Natural killer cell (primary cell): ENCODE results near the gene DSCAML1. TPM values are rescaled to one million over a fixed set of nuclear protein-coding genes. Genes with fewer than 3 reads are reported as not detected.
A peak's percentile ranks its signal among the peaks of the same experiment; 100 is the strongest.

Source experiments
- ATAC-seq, 3 donors: fragments of 150-1000 bp in 2 of 3; fragments of 200-7000 bp in 1 of 3; cut with Tn5 transposase; 1 replicate in 1 of 3; 2 replicates in 2 of 3; pipeline ENCODE4 v1.10.0; 2021; ENCODE audit warnings: mild to moderate bottlenecking in 2 of 3, moderate library complexity in 2 of 3
- DNase-seq, 2 donors: peaks; one replicate each; pipeline versions ENCODE4 v3.0.0 to v3.0.0-alpha.2; 2013 to 2021; ENCODE audit warnings: mixed read lengths in 1 of 2
- H3K27ac ChIP-seq: one replicate; pipeline ENCODE4 v1.5.1; 2013; ENCODE audit warnings: mild to moderate bottlenecking, low read length
- H3K27me3 ChIP-seq: one replicate; pipeline ENCODE4 v1.6.1; 2013; ENCODE audit warnings: low read length; ENCODE audit not compliant: control insufficient read depth, insufficient read depth
- H3K36me3 ChIP-seq: one replicate; pipeline ENCODE4 v1.6.1; 2013; ENCODE audit warnings: low read length; ENCODE audit not compliant: control insufficient read depth, insufficient read depth
- H3K4me1 ChIP-seq: one replicate; pipeline ENCODE4 v1.6.1; 2013; ENCODE audit warnings: low read length; ENCODE audit not compliant: control insufficient read depth, insufficient read depth
- H3K4me3 ChIP-seq: one replicate; pipeline ENCODE4 v1.5.1; 2013; ENCODE audit warnings: low read length
- H3K9me3 ChIP-seq: one replicate; pipeline ENCODE4 v1.6.1; 2013; ENCODE audit warnings: low read length; ENCODE audit not compliant: control insufficient read depth, insufficient read depth
- H3K27ac Mint-ChIP-seq, 2 donors: one replicate each; pipeline ENCODE4 v1.8.0; 2022; ENCODE audit warnings: mild to moderate bottlenecking in 2 of 2, mixed read lengths in 2 of 2, moderate library complexity in 1 of 2
- H3K27me3 Mint-ChIP-seq, 2 donors: one replicate each; pipeline ENCODE4 v1.8.0; 2022; ENCODE audit warnings: low read depth in 2 of 2, mixed read lengths in 2 of 2
- H3K36me3 Mint-ChIP-seq: one replicate; pipeline ENCODE4 v1.8.0; 2022; ENCODE audit warnings: mixed read lengths
- H3K4me1 Mint-ChIP-seq, 2 donors: one replicate each; pipeline ENCODE4 v1.8.0; 2022; ENCODE audit warnings: mixed read lengths in 2 of 2
- H3K4me3 Mint-ChIP-seq: one replicate; pipeline ENCODE4 v1.8.0; 2022; ENCODE audit warnings: mild to moderate bottlenecking, moderate library complexity, mixed read lengths
- H3K9me3 Mint-ChIP-seq, 2 donors: one replicate each; pipeline ENCODE4 v1.8.0; 2022; ENCODE audit warnings: mixed read lengths in 2 of 2
- whole genome bisulfite sequencing: methylation state at CpG from one replicate; pipeline ENCODE4 v1.1.7; 2013; ENCODE audit warnings: missing lambda C conversion rate; ENCODE audit not compliant: insufficient coverage; 5-methylcytosine and 5-hydroxymethylcytosine counted together
- intact Hi-C: fragments of 100-400 bp; cut with micrococcal nuclease; formaldehyde crosslinking; loops from one replicate; pipeline ENCODE4 v1.14.2; 2022
- total RNA-seq, 4 donors: library from RNA; stranded (reverse); fragments of 120-200 nt in 1 of 4; gene quantifications; one replicate each; pipeline versions ENCODE4 v1.2.3 to v1.2.4, GENCODE V29; 2013 to 2022
- TF ChIP-seq, protein P1 (sequence below): fragments of 200-600 bp; IDR thresholded peaks from one replicate; pipeline ENCODE4 v1.8.0; 2022; ENCODE audit warnings: antibody characterized with exemption

DSCAML1 gene
- total RNA-seq, 3 donors from 2014 or later (not counting 1 experiment from before 2014, with no cell fraction given) = 0.66 TPM; not detected in 2

DNA sequence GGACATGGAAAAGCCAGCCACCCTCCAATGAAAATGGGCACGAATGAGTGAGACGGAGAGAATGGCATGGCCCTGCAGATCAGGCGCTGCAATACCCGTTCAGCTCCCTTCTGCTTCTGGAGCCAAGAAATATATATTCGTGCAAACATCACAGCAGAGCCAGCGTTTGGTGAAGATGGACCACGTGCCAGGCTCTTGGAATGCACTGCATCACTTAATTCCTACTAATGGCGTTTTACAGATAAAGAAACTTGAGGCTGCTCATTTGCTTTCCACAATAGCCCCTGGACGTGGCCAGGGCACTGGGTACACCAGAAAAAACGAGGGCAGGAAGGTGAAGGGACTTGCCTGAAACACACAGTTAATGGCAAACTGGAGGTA is 29.2 kb upstream of the DSCAML1 start:
- no peak overlapping the region for H3K4me3 ChIP-seq
- peaks cover 2% of the 10 kb centered on the region for H3K27me3 ChIP-seq
- intact Hi-C loops = no loop called here
- no peak overlapping the region for H3K27ac ChIP-seq
- no peak overlapping the region for H3K4me3 Mint-ChIP-seq
- no peaks in the 10 kb centered on the region for H3K9me3 ChIP-seq
- H3K9me3 Mint-ChIP-seq = no peaks in the 10 kb centered on the region
- peaks cover 10 to 45% of the 10 kb centered on the region in 2 donors for H3K4me1 Mint-ChIP-seq
- TF ChIP-seq, protein P1, sequence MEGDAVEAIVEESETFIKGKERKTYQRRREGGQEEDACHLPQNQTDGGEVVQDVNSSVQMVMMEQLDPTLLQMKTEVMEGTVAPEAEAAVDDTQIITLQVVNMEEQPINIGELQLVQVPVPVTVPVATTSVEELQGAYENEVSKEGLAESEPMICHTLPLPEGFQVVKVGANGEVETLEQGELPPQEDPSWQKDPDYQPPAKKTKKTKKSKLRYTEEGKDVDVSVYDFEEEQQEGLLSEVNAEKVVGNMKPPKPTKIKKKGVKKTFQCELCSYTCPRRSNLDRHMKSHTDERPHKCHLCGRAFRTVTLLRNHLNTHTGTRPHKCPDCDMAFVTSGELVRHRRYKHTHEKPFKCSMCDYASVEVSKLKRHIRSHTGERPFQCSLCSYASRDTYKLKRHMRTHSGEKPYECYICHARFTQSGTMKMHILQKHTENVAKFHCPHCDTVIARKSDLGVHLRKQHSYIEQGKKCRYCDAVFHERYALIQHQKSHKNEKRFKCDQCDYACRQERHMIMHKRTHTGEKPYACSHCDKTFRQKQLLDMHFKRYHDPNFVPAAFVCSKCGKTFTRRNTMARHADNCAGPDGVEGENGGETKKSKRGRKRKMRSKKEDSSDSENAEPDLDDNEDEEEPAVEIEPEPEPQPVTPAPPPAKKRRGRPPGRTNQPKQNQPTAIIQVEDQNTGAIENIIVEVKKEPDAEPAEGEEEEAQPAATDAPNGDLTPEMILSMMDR = no peak
- no peaks in the 10 kb centered on the region for H3K36me3 Mint-ChIP-seq
- no peaks in the 10 kb centered on the region for H3K36me3 ChIP-seq
- DNase-seq = no peak
- 76% methylated on average over 10 of the region's 10 CpGs for WGBS
- peaks cover 7 to 12% of the 10 kb centered on the region in 2 donors for H3K27me3 Mint-ChIP-seq
- no peak for ATAC-seq
- no peak overlapping the region for H3K27ac Mint-ChIP-seq
- peaks cover 79% of the 10 kb centered on the region for H3K4me1 ChIP-seq

DNA sequence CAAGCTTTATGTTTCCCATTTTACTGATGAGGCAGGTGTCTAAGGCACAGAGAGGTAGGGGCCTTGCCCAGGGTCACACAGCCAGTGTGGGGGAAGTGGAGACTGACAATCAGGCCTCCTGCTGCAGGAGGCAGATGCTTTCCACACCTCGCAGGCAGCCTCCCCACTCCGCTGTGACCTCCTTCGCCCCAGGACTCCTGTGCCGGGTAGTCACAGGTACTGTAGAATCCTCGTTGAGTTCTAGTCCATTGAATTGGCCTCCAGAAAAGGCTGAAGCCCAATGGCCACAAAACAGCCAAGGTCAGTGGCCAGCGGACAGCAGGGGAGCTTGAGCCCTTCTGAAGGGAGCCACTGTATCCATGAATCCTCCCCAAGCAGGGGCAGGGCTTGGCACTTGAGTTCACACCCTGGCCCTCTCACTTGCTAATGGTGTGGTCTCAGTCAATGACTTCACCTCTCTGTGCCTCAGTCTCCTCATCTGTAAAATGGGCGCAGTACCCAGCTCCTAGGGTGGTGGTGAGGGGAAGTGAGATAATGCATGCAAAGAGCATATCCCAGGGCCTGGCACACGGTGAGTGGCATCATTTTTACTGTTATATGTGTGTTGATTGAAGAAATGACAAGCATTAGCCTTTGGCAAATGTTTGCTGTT is 28.6 kb upstream of the DSCAML1 start:
- Histone ChIP-seq H3K36me3 (no peaks in the 10 kb centered on the region), H3K27me3 (peaks cover 2% of the 10 kb centered on the region), H3K27ac (no peak overlapping the region), H3K9me3 (no peaks in the 10 kb centered on the region), H3K4me1 (peaks cover 74% of the 10 kb centered on the region), H3K4me3 (no peak overlapping the region)
- 94% methylated on average over 8 of the region's 8 CpGs for WGBS
- Mint-ChIP-seq H3K4me1 (peaks cover 10 to 41% of the 10 kb centered on the region in 2 donors), H3K27ac (peak overlapping the region in 1 of 2 donors; percentile 57), H3K27me3 (peaks cover 4 to 12% of the 10 kb centered on the region in 2 donors), H3K36me3 (no peaks in the 10 kb centered on the region), H3K9me3 (no peaks in the 10 kb centered on the region), H3K4me3 (no peak overlapping the region)
- DNase-seq (no peak), ATAC-seq (no peak)
- TF ChIP-seq, protein P1 = no peak
- intact Hi-C loops = no loop called here

DNA sequence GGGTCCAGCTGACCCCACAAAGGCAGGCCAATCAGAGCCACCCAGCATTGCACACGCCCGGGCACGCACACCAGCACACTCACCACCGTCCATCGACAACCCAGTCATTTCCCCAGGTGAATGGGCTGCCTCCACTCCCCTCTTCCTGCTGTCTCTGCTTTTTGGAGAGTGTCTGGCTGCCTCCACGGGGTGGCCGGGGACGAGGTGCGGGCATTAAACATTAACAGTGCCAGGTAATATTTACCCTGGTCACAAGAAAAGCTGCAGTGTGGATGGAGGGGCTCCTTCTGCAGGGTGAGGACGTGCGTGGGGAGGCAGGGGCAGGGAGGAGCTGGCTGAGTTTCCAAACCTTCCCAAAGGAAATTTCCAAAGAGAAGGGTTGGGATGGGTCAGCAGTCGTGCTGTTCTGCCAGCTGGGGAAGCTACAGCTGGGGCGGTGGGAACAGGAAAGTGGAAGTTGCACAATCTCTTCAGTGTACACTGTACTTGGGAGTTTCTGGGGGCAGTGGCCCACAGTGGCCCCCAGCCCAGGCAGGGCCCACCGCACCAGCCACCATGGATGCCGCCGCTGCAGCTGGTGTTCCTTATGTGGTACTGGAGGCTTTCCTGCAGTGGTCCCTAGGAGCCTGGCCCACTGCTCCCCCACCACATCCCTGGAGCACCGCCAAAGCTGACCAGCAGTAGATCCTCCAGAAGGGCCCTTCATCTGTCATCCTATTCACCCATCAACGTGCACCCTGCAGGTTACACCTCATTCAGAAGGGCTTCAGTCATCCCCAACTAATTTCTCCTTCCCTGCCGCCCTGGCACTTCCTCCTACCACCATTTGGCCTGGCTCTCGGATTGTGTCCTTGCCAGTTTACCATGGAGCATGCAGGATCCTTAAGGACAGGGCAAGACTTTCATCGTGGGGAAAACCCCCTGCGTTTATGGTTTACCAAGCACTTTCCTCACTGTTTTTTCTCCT is 27.8 kb upstream of the DSCAML1 start, which contains the start of gene FXYD2:
TSS of gene FXYD2 (minus strand) at position 174 of the 967 bp plus-strand sequence. CDS start at position 108, 66 bp downstream.
- Histone ChIP-seq H3K36me3 (no peaks in the 10 kb centered on the region), H3K4me1 (peaks cover 66% of the 10 kb centered on the region), H3K4me3 (no peak within 1 kb of the TSS), H3K27ac (peak within 1 kb of the TSS; percentile 32), H3K9me3 (no peaks in the 10 kb centered on the region), H3K27me3 (peaks cover 2% of the 10 kb centered on the region)
- no peaks in the 10 kb centered on the region for H3K36me3 Mint-ChIP-seq
- peaks cover 5 to 12% of the 10 kb centered on the region in 2 donors for H3K27me3 Mint-ChIP-seq
- TF ChIP-seq, protein P1 = no peak
- H3K4me1 Mint-ChIP-seq = peaks cover 10 to 33% of the 10 kb centered on the region in 2 donors
- WGBS = 71% methylated on average over 22 of the region's 22 CpGs
- ATAC-seq = no peak
- intact Hi-C loops = no loop called here
- peak in 1 of 2 donors; percentile 10 for DNase-seq
- peak within 1 kb of the TSS in 1 of 2 donors; percentile 62 for H3K27ac Mint-ChIP-seq
- H3K9me3 Mint-ChIP-seq = no peaks in the 10 kb centered on the region
- H3K4me3 Mint-ChIP-seq = no peak within 1 kb of the TSS
